ENCODE data around the gene SLC9A3. TPM values are rescaled to one million over a fixed set of nuclear protein-coding genes. Genes with fewer than 3 reads are reported as not detected.

The SLC9A3 gene
- total and polyA plus RNA-seq, 4 donors, result 0.94 to 3.8 (median 1.5) TPM

DNA sequence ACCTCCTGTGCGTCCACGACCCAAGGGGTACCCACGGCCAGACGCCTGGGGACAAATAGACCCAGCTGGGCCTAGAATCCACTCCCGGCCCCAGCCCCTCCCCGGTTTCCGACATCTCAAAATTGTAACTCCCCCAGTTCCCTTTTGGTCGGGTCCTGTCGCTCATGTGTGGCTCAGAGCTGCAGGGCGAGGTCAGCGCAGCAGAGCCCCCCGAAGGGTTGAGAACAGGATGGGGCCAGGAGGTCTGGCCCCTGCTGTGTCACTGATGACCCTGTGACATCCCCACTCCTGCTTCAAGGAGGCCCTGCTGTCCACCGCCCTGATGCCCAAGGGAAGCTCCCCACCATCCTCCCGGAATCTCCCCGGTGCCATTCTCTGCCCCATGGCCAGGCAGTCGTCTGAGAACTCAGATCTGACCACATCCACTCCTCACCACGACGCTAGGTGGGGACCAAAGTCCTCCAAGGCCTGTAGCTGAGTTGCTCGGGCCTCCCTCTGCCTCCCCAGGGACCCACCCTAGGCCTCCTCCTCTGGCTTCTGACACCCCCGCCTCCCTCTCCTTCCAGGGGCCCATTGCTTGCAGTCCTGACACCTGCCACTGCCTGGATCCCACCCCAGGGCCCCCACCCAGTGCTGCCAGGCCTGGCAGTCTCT lies 3.9 kb downstream of the SLC9A3 start:
- DNase-seq, result no peak
- Histone ChIP-seq H3K27ac (ENCODE audit: low read depth in 1 of 2, low read length in 1 of 2) (no peak overlapping the region), H3K36me3 (ENCODE audit: control insufficient read depth in 4 of 4, insufficient read depth in 4 of 4, low read length in 4 of 4) (no peaks in the 10 kb centered on the region), H3K27me3 (ENCODE audit: control insufficient read depth in 3 of 3, insufficient read depth in 3 of 3, low read length in 2 of 3) (peaks cover 15 to 41% (median 29%) of the 10 kb centered on the region in 3 donors), H3K9ac (ENCODE audit: insufficient read depth in 1 of 2, low read length in 2 of 2) (no peak overlapping the region), H3K4me1 (ENCODE audit: control insufficient read depth in 5 of 5, insufficient read depth in 5 of 5, low read length in 5 of 5) (peaks cover 0 to 15% (median 0%) of the 10 kb centered on the region in 5 donors), H3K9me3 (ENCODE audit: control insufficient read depth in 4 of 4, insufficient read depth in 3 of 4, low read length in 3 of 4) (no peaks in the 10 kb centered on the region), H3K4me3 (no peak overlapping the region)
- TF ChIP-seq, protein P1, sequence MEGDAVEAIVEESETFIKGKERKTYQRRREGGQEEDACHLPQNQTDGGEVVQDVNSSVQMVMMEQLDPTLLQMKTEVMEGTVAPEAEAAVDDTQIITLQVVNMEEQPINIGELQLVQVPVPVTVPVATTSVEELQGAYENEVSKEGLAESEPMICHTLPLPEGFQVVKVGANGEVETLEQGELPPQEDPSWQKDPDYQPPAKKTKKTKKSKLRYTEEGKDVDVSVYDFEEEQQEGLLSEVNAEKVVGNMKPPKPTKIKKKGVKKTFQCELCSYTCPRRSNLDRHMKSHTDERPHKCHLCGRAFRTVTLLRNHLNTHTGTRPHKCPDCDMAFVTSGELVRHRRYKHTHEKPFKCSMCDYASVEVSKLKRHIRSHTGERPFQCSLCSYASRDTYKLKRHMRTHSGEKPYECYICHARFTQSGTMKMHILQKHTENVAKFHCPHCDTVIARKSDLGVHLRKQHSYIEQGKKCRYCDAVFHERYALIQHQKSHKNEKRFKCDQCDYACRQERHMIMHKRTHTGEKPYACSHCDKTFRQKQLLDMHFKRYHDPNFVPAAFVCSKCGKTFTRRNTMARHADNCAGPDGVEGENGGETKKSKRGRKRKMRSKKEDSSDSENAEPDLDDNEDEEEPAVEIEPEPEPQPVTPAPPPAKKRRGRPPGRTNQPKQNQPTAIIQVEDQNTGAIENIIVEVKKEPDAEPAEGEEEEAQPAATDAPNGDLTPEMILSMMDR (IDR thresholded peaks at IDR 0.05; ENCODE audit: control extremely low read depth, extremely low read depth), result no peak
- WGBS, 2 donors, result 82 to 92% methylated on average over 20 of the region's 20 CpGs
- ATAC-seq (ENCODE audit: insufficient read depth, low FRiP score), result no peak

DNA sequence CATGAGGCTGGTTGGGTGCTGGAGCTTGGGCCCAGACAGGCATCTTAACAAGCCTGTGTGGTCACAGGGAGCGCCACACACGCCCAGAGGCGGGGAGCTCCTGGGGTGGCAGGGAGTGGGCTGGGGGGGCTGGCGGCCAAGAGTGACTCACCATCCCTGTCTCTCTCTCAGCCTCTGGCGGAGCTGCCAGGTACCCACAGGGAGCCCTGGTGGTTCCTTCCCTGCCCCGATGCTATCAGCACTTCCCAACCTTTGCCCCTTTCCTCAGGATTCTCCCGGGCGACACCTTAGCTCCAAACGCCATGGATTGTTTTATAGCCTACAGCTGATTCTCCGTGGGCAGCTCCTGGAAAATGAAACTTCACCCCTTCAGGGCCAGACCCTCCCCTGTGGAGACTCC lies 5.5 kb downstream of the SLC9A3 start:
- Histone ChIP-seq H3K4me3 (no peak overlapping the region), H3K9ac (ENCODE audit: insufficient read depth in 1 of 2, low read length in 2 of 2) (no peak overlapping the region), H3K27ac (ENCODE audit: low read depth in 1 of 2, low read length in 1 of 2) (no peak overlapping the region), H3K36me3 (ENCODE audit: control insufficient read depth in 4 of 4, insufficient read depth in 4 of 4, low read length in 4 of 4) (no peaks in the 10 kb centered on the region), H3K9me3 (ENCODE audit: control insufficient read depth in 4 of 4, insufficient read depth in 3 of 4, low read length in 3 of 4) (peaks cover 0 to under 1% (median 0%) of the 10 kb centered on the region in 4 donors), H3K27me3 (ENCODE audit: control insufficient read depth in 3 of 3, insufficient read depth in 3 of 3, low read length in 2 of 3) (peaks cover 11 to 33% (median 25%) of the 10 kb centered on the region in 3 donors), H3K4me1 (ENCODE audit: control insufficient read depth in 5 of 5, insufficient read depth in 5 of 5, low read length in 5 of 5) (peaks cover 0 to 12% (median 0%) of the 10 kb centered on the region in 5 donors)
- TF ChIP-seq, protein P1 (IDR thresholded peaks at IDR 0.05; ENCODE audit: control extremely low read depth, extremely low read depth), result no peak
- ATAC-seq (ENCODE audit: insufficient read depth, low FRiP score), result no peak
- DNase-seq, result no peak
- 75 to 78% methylated on average over 10 of the region's 10 CpGs for WGBS, 2 donors

DNA sequence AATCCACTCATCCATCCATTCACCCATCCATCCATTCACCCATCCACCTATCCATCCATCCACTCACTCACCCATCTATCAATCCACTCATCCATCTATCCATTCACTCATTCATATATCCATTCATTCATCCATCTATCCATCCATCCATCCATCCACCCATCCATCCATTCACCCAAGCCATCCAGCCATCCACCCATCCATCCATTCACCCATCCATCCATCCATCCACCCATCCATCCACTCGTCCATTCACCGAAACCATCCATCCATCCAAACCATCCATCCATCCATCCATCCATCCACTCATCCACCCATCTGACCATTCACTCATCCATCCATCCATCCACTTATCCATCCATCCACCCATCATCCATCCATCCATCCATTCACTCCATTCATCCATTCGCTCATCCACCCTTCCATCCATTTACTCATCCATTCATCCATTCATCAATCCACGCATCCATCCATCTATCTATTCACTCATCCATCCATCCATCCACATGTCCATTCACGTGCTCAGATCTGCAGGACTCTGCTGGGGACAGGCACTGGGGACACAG lies 6.6 kb downstream of the SLC9A3 start:
- 86 to 90% methylated on average over 5 of the region's 5 CpGs for WGBS, 2 donors
- no peak overlapping the region for H3K4me3 ChIP-seq
- peaks cover 0 to under 1% (median 0%) of the 10 kb centered on the region in 5 donors for H3K4me1 ChIP-seq (ENCODE audit: control insufficient read depth in 5 of 5, insufficient read depth in 5 of 5, low read length in 5 of 5)
- peaks cover 0 to 2% (median 0%) of the 10 kb centered on the region in 4 donors for H3K9me3 ChIP-seq (ENCODE audit: control insufficient read depth in 4 of 4, insufficient read depth in 3 of 4, low read length in 3 of 4)
- no peaks in the 10 kb centered on the region for H3K36me3 ChIP-seq (ENCODE audit: control insufficient read depth in 4 of 4, insufficient read depth in 4 of 4, low read length in 4 of 4)
- TF ChIP-seq, protein P1 (IDR thresholded peaks at IDR 0.05; ENCODE audit: control extremely low read depth, extremely low read depth), result no peak
- ATAC-seq (ENCODE audit: insufficient read depth, low FRiP score), result no peak
- peaks cover 11 to 28% (median 15%) of the 10 kb centered on the region in 3 donors for H3K27me3 ChIP-seq (ENCODE audit: control insufficient read depth in 3 of 3, insufficient read depth in 3 of 3, low read length in 2 of 3)
- no peak for DNase-seq
- H3K27ac ChIP-seq (ENCODE audit: low read depth in 1 of 2, low read length in 1 of 2), result no peak overlapping the region
- no peak overlapping the region for H3K9ac ChIP-seq (ENCODE audit: insufficient read depth in 1 of 2, low read length in 2 of 2)

Measured in lung (tissue), 12 donors.